ENCODE data around the gene RIPK3. TPM values are rescaled to one million over a fixed set of nuclear protein-coding genes. Genes with fewer than 3 reads are reported as not detected.

The RIPK3 gene
- total RNA-seq, 1 donor from 2014 or later = 0.62 TPM

DNA sequence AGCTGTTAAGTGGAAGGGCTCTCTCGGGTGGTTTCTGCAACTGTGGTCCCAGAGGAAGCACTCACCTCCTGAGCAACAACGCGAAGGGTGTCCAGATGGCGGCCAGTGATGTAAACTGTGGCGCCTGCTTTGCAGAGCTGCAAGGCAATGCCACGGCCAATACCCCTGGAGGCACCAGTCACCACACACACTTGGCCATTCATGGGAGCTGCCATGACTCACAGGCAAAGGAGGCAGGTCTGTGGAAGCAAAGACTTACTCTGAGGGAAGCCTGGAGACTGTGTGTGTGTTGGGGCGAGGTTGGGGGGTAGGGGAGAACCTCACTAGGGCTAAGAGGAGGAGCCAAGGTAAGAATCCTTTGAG, 40.9 kb downstream of the RIPK3 start:
- H3K4me3 Mint-ChIP-seq (ENCODE audit: low read depth) = peak overlapping the region; percentile 92
- TF ChIP-seq, protein P1, sequence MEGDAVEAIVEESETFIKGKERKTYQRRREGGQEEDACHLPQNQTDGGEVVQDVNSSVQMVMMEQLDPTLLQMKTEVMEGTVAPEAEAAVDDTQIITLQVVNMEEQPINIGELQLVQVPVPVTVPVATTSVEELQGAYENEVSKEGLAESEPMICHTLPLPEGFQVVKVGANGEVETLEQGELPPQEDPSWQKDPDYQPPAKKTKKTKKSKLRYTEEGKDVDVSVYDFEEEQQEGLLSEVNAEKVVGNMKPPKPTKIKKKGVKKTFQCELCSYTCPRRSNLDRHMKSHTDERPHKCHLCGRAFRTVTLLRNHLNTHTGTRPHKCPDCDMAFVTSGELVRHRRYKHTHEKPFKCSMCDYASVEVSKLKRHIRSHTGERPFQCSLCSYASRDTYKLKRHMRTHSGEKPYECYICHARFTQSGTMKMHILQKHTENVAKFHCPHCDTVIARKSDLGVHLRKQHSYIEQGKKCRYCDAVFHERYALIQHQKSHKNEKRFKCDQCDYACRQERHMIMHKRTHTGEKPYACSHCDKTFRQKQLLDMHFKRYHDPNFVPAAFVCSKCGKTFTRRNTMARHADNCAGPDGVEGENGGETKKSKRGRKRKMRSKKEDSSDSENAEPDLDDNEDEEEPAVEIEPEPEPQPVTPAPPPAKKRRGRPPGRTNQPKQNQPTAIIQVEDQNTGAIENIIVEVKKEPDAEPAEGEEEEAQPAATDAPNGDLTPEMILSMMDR (IDR thresholded peaks at IDR 0.05; ENCODE audit: unreplicated experiment) = no peak
- H3K9me3 Mint-ChIP-seq (ENCODE audit: low read depth) = no peaks in the 10 kb centered on the region
- peaks cover 21% of the 10 kb centered on the region for H3K4me1 Mint-ChIP-seq (ENCODE audit: low read depth)
- DNase-seq (ENCODE audit: low spot score, unreplicated experiment) = no peak
- peaks cover 10% of the 10 kb centered on the region for H3K36me3 Mint-ChIP-seq (ENCODE audit: insufficient read depth)
- no peaks in the 10 kb centered on the region for H3K27me3 Mint-ChIP-seq
- peak overlapping the region; percentile 97 for H3K27ac Mint-ChIP-seq

DNA sequence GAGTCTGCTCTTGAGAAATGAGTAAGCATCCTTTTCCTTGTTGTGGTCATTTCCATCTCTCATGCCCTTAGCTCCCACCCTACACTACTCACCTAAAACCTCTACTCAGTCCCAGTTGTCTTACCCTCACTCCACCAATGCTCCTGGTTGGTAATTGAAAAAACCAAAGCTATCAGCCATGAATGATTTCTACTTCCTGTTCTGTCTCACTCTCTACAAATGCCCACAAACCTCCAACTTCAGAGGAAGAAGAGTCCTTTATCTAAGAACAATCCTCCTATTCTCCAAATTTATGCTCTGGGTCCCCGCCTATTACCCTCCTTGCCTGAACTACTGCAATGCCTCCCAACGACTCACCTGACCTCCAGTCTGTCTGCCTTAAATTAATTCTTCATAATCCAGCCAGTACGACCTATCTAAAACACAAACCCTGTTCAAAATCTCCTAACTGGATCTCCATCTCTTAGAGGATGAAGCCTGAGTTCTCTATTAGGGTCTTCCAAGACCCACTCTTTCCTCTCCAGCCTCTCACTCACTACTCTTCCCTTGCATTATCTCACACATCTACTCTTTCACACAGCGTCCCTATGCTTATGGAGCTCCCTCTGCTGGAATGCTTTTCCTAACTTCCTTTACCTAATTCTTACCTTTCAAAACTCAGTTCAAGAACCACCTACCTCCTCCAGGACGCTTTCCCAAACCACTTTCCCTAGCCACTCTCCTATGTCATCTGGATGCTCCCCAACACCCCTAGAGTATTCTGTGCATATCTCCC, 42.4 kb downstream of the RIPK3 start:
- peaks cover 21% of the 10 kb centered on the region for H3K4me1 Mint-ChIP-seq (ENCODE audit: low read depth)
- no peak for DNase-seq (ENCODE audit: low spot score, unreplicated experiment)
- peak overlapping the region; percentile 5 for H3K27ac Mint-ChIP-seq
- H3K9me3 Mint-ChIP-seq (ENCODE audit: low read depth) = no peaks in the 10 kb centered on the region
- H3K36me3 Mint-ChIP-seq (ENCODE audit: insufficient read depth) = peaks cover 8% of the 10 kb centered on the region
- H3K4me3 Mint-ChIP-seq (ENCODE audit: low read depth) = peak overlapping the region; percentile 38
- no peaks in the 10 kb centered on the region for H3K27me3 Mint-ChIP-seq
- TF ChIP-seq, protein P1 (IDR thresholded peaks at IDR 0.05; ENCODE audit: unreplicated experiment) = peak; percentile 42

DNA sequence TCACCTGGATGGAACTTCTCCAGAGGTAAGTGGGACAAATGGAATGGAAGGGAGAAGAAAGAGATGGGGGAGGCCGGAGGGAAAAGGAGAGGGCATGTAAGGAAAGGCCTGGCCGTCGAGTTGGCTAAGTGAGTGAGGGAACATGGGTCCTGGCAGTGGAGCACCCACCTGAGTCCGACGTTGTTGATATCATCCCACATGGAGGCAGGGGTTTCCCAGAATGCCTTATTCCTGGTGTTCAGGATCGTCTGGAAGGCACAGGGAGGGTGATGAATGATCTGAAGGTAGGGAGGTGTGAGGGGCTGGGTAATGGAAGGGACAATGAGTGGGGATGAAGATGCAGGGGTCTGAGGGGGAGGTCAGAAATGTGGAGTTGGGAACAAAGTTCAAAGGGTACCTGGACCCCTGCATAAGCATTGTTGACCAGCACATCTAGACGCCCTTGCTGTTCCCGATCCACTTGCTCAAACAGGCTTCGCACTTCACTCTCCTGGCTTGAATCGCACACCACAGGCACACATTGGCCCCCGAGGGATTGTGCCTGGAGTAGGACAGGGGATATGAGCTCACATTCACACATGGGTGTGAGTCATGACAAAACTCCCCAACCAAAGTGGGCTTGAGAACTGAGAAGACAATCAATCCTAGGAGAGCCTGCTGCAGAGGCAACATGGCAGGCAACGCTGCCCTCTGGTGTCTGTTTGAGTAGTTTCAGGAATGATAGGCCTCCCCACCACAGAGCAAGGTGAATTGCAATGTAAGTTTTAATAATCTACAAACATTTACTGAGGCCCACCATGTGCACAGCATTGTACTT, 43.2 kb downstream of the RIPK3 start:
- DNase-seq (ENCODE audit: low spot score, unreplicated experiment) = no peak
- peaks cover 9% of the 10 kb centered on the region for H3K36me3 Mint-ChIP-seq (ENCODE audit: insufficient read depth)
- TF ChIP-seq, protein P1 (IDR thresholded peaks at IDR 0.05; ENCODE audit: unreplicated experiment) = peak; percentile 70
- no peak overlapping the region for H3K4me3 Mint-ChIP-seq (ENCODE audit: low read depth)
- H3K4me1 Mint-ChIP-seq (ENCODE audit: low read depth) = peaks cover 21% of the 10 kb centered on the region
- peak overlapping the region; percentile 72 for H3K27ac Mint-ChIP-seq
- no peaks in the 10 kb centered on the region for H3K27me3 Mint-ChIP-seq
- no peaks in the 10 kb centered on the region for H3K9me3 Mint-ChIP-seq (ENCODE audit: low read depth)

DNA sequence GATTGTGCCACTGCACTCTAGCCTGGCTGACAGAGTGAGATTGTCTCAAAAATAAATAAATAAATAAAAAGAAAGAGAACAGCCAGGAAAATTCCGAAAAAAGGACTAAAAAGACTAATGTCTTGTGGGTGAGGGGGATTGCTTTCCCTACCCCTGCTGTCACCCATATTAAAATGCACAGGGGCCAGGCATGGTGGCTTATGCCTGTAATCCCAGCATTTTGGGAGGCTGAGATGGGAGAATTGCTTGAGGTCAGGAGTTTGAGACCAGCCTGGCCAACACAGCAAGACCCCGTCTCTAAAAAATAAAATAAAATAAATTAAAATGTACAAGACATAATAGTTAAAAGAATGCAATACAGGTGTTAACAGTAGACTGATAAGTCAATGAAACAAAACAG, 46.3 kb downstream of the RIPK3 start:
- Mint-ChIP-seq H3K27ac (no peak overlapping the region), H3K36me3 (ENCODE audit: insufficient read depth) (peaks cover 12% of the 10 kb centered on the region), H3K4me1 (ENCODE audit: low read depth) (peaks cover 6% of the 10 kb centered on the region), H3K27me3 (no peaks in the 10 kb centered on the region), H3K4me3 (ENCODE audit: low read depth) (no peak overlapping the region), H3K9me3 (ENCODE audit: low read depth) (no peaks in the 10 kb centered on the region)
- TF ChIP-seq, protein P1 (IDR thresholded peaks at IDR 0.05; ENCODE audit: unreplicated experiment) = no peak
- no peak for DNase-seq (ENCODE audit: low spot score, unreplicated experiment)

DNA sequence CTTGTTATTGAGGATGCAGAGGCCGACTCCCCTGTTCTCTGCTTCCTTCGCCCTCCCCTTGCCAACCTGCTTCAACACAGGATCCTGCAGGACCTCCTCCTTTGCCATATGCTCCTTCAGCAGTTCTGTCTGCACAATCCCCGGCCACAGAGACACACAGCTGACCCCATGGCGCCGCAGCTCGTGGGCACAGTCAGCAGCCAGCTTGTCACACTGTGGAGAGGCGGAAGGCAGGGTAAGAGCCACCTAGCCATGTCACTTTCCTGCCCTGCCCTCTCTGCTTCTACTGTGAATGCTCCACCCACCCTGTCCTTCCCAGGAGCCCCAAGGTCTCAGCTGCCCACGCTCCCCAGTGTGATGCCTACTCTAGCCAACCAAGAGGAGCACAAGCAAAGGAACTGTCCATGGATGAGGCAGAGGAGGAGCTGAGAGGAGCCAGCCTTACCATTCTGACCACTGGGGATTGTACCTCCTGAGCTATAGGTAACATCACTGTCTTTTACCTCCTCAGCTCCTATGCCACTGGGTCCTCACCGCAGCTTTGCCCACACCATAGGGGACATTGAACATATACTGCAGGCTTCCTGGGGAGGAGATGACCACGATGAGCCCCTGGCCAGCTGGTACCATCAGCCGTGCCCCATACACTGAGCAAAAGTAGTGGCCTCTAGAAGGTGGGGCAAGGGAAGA, 47.5 kb downstream of the RIPK3 start:
- Mint-ChIP-seq H3K4me1 (ENCODE audit: low read depth) (peaks cover 1% of the 10 kb centered on the region), H3K36me3 (ENCODE audit: insufficient read depth) (peaks cover 12% of the 10 kb centered on the region), H3K27ac (no peak overlapping the region), H3K9me3 (ENCODE audit: low read depth) (no peaks in the 10 kb centered on the region), H3K4me3 (ENCODE audit: low read depth) (no peak overlapping the region), H3K27me3 (no peaks in the 10 kb centered on the region)
- DNase-seq (ENCODE audit: low spot score, unreplicated experiment) = no peak
- TF ChIP-seq, protein P1 (IDR thresholded peaks at IDR 0.05; ENCODE audit: unreplicated experiment) = no peak

Measured in progenitor cell of endocrine pancreas (in vitro differentiated cells).